Astrocyte (in vitro differentiated cells and primary cell): Measurements from ENCODE around the gene MLPH.
"Not testable (repeated sequence)": the region's sequence is repeated elsewhere in the genome, so short reads cannot be mapped to it uniquely, and the experiment has no call there.

ENCODE experiments used
- CTCF ChIP-seq: IDR thresholded peaks from 2 replicates; pipeline ENCODE4 v1.5.1; 2011; ENCODE audit warnings: low read depth, mild to moderate bottlenecking, inconsistent platforms, low read length, moderate library complexity; ENCODE audit not compliant: insufficient read depth
- EZH2 ChIP-seq: IDR thresholded peaks from 2 replicates; pipeline ENCODE4 v1.6.1; 2012; ENCODE audit warnings: mild to moderate bottlenecking, low read length, inconsistent platforms; ENCODE audit not compliant: insufficient read depth

- not testable (repeated sequence) for TF ChIP-seq CTCF, EZH2
Observed at GRCh38 chr2:237595829-237596519, 108.9 kb downstream of the MLPH start.
